H9 (cell line): Measurements from ENCODE around the gene DCTN2. TPM values are rescaled to one million over a fixed set of nuclear protein-coding genes. Genes with fewer than 3 reads are reported as not detected.
"Not testable (repeated sequence)": the region's sequence is repeated elsewhere in the genome, so short reads cannot be mapped to it uniquely, and the experiment has no call there.

Experiments used
- DNase-seq: peaks from one replicate; pipeline ENCODE4 v3.0.0-alpha.2; 2017
- H2AFZ ChIP-seq: one replicate; pipeline ENCODE4 v1.6.1; 2013; ENCODE audit warnings: mild to moderate bottlenecking, low read length, control low read depth, moderate library complexity
- H2AK5ac ChIP-seq: 2 replicates; pipeline ENCODE4 v1.6.1; 2013; ENCODE audit warnings: low read length, control low read depth, mixed read lengths; ENCODE audit not compliant: insufficient read length
- H2BK120ac ChIP-seq: one replicate; pipeline ENCODE4 v1.6.1; 2013; ENCODE audit warnings: low read depth, mild to moderate bottlenecking, low read length, control low read depth, inconsistent platforms; ENCODE audit not compliant: poor library complexity, severe bottlenecking
- H2BK12ac ChIP-seq: 2 replicates; pipeline ENCODE4 v1.6.1; 2013; ENCODE audit warnings: low read length, control low read depth, mixed read lengths, low read depth; ENCODE audit not compliant: insufficient read length
- H2BK15ac ChIP-seq: 2 replicates; pipeline ENCODE4 v1.6.1; 2013; ENCODE audit warnings: low read depth, low read length, control low read depth
- H2BK20ac ChIP-seq: one replicate; pipeline ENCODE4 v1.6.1; 2013; ENCODE audit warnings: low read depth, mild to moderate bottlenecking, low read length, control low read depth, inconsistent platforms; ENCODE audit not compliant: poor library complexity, severe bottlenecking
- H2BK5ac ChIP-seq: 2 replicates; pipeline ENCODE4 v1.6.1; 2013; ENCODE audit warnings: low read length, control low read depth, mixed read lengths; ENCODE audit not compliant: insufficient read length
- H3K14ac ChIP-seq: 2 replicates; pipeline ENCODE4 v1.6.1; 2013; ENCODE audit warnings: low read length, control low read depth; ENCODE audit not compliant: insufficient read depth
- H3K18ac ChIP-seq: 2 replicates; pipeline ENCODE4 v1.6.1; 2013; ENCODE audit warnings: low read depth, mild to moderate bottlenecking, mixed read lengths, low read length, control low read depth; ENCODE audit not compliant: insufficient read length
- H3K23ac ChIP-seq: 2 replicates; pipeline ENCODE4 v1.6.1; 2013; ENCODE audit warnings: low read length, control low read depth, mixed read lengths, low read depth; ENCODE audit not compliant: insufficient read length
- H3K23me2 ChIP-seq: 2 replicates; pipeline ENCODE4 v1.6.1; 2013; ENCODE audit warnings: low read depth, mild to moderate bottlenecking, mixed read lengths, low read length, control low read depth; ENCODE audit not compliant: insufficient read length, poor library complexity, severe bottlenecking
- H3K27ac ChIP-seq: 2 replicates; pipeline ENCODE4 v1.5.1; 2013; ENCODE audit warnings: low read length, control low read depth, mixed read lengths, low read depth; ENCODE audit not compliant: insufficient read length
- H3K27me3 ChIP-seq: 2 replicates; pipeline ENCODE4 v1.6.1; 2013; ENCODE audit warnings: low read length, control low read depth, inconsistent platforms; ENCODE audit not compliant: insufficient read depth
- H3K4ac ChIP-seq: 2 replicates; pipeline ENCODE4 v1.6.1; 2013; ENCODE audit warnings: low read depth, mild to moderate bottlenecking, control low read depth, inconsistent platforms, low read length, moderate library complexity
- H3K4me1 ChIP-seq: 2 replicates; pipeline ENCODE4 v1.6.1; 2013; ENCODE audit warnings: low read length, control low read depth, inconsistent platforms; ENCODE audit not compliant: insufficient read depth
- H3K4me2 ChIP-seq: 2 replicates; pipeline ENCODE4 v1.6.1; 2013; ENCODE audit warnings: low read length, control low read depth, mixed read lengths; ENCODE audit not compliant: insufficient read length, insufficient read depth
- H3K56ac ChIP-seq: 2 replicates; pipeline ENCODE4 v1.6.1; 2013; ENCODE audit warnings: low read depth, mild to moderate bottlenecking, mixed read lengths, low read length, control low read depth; ENCODE audit not compliant: insufficient read length
- H3K79me1 ChIP-seq: 2 replicates; pipeline ENCODE4 v1.6.1; 2013; ENCODE audit warnings: low read depth, mild to moderate bottlenecking, moderate library complexity, low read length, control low read depth, inconsistent platforms; ENCODE audit not compliant: insufficient read depth, poor library complexity, severe bottlenecking
- H3K79me2 ChIP-seq: 2 replicates; pipeline ENCODE4 v1.6.1; 2013; ENCODE audit warnings: low read length, control low read depth, inconsistent platforms; ENCODE audit not compliant: insufficient read depth
- H3K9ac ChIP-seq: 2 replicates; pipeline ENCODE4 v1.6.1; 2013; ENCODE audit warnings: low read length, control low read depth, mixed read lengths; ENCODE audit not compliant: insufficient read length; ENCODE audit errors: extremely low read depth
- H3K9me3 ChIP-seq: one replicate; pipeline ENCODE4 v1.6.1; 2013; ENCODE audit warnings: low read depth, low read length, inconsistent platforms; ENCODE audit not compliant: control insufficient read depth
- H3T11ph ChIP-seq: one replicate; pipeline ENCODE4 v1.6.1; 2013; ENCODE audit warnings: mild to moderate bottlenecking, low read length, control low read depth, inconsistent platforms
- H4K20me1 ChIP-seq: one replicate; pipeline ENCODE4 v1.6.1; 2013; ENCODE audit not compliant: control insufficient read depth, insufficient read length, insufficient read depth
- H4K5ac ChIP-seq: 2 replicates; pipeline ENCODE4 v1.6.1; 2013; ENCODE audit warnings: low read depth, mild to moderate bottlenecking, mixed read lengths, low read length, control low read depth; ENCODE audit not compliant: insufficient read length
- H4K8ac ChIP-seq: replicated peaks from 2 replicates; pipeline ENCODE4 v1.6.1; 2013; ENCODE audit warnings: low read length, control low read depth, mixed read lengths, low read depth; ENCODE audit not compliant: insufficient read length
- H4K91ac ChIP-seq: 2 replicates; pipeline ENCODE4 v1.6.1; 2013; ENCODE audit warnings: low read depth, mild to moderate bottlenecking, moderate library complexity, mixed read lengths, low read length, control low read depth; ENCODE audit not compliant: insufficient read length
- H3K27ac Mint-ChIP-seq, 3 experiments: 2 replicates in 2 of 3; 3 replicates in 1 of 3; pipeline ENCODE4 v1.8.0; 2020 to 2021; ENCODE audit warnings: mixed read lengths in 3 of 3, mild to moderate bottlenecking in 1 of 3, moderate library complexity in 1 of 3
- H3K27me3 Mint-ChIP-seq: 2 replicates; pipeline ENCODE4 v1.8.0; 2021; ENCODE audit warnings: low read depth, mild to moderate bottlenecking, moderate library complexity, mixed read lengths
- H3K36me3 Mint-ChIP-seq, 3 experiments: 2 replicates in 2 of 3; 3 replicates in 1 of 3; pipeline ENCODE4 v1.8.0; 2020 to 2021; ENCODE audit warnings: low read depth in 3 of 3, mixed read lengths in 3 of 3; ENCODE audit not compliant: insufficient read depth in 1 of 3
- H3K4me1 Mint-ChIP-seq, 2 experiments: 2 replicates each; pipeline ENCODE4 v1.8.0; 2020; ENCODE audit warnings: mixed read lengths in 2 of 2
- H3K4me3 Mint-ChIP-seq, 2 experiments: 2 replicates in 1 of 2; 3 replicates in 1 of 2; pipeline ENCODE4 v1.8.0; 2020 to 2021; ENCODE audit warnings: mild to moderate bottlenecking in 2 of 2, mixed read lengths in 2 of 2, moderate library complexity in 1 of 2
- H3K9me3 Mint-ChIP-seq, 2 experiments: 2 replicates in 1 of 2; 3 replicates in 1 of 2; pipeline ENCODE4 v1.8.0; 2020; ENCODE audit warnings: mild to moderate bottlenecking in 2 of 2, mixed read lengths in 2 of 2, moderate library complexity in 1 of 2
- CTCF ChIP-seq: fragments of 200-600 bp; sonication (generic); conservative IDR thresholded peaks from 3 replicates; pipeline ENCODE4 v1.8.0; 2021; ENCODE audit warnings: antibody characterized with exemption, mild to moderate bottlenecking
- WGBS: extraction: QIAGEN DNeasy Blood & Tissue Kit; methylation state at CpG from one replicate; pipeline ENCODE4 v1.1.7; 2013; ENCODE audit warnings: missing lambda C conversion rate, low lambda C conversion rate, mixed read lengths; ENCODE audit not compliant: insufficient read length; ENCODE audit errors: extremely low coverage; 5-methylcytosine and 5-hydroxymethylcytosine counted together
- total RNA-seq: library from RNA; stranded (reverse); gene quantifications from 2 replicates; pipeline ENCODE4 v1.2.1, GENCODE V29; 2021

Gene DCTN2
- total RNA-seq, 1 experiment from 2014 or later, result 97.7 TPM

- Histone ChIP-seq H2BK12ac (no peak overlapping the region), H3K4me1 (peaks cover 5% of the 10 kb centered on the region; the same call in 1 of the 2 replicates), H3K27me3 (no peaks in the 10 kb centered on the region), H2BK5ac (no peak overlapping the region), H3K23me2 (peaks cover 16% of the 10 kb centered on the region), H4K8ac (no peak overlapping the region), H2BK15ac (no peak overlapping the region), H3K4ac (no peak overlapping the region), H3K4me2 (peak overlapping the region; percentile 58), H3T11ph (no peak overlapping the region), H3K9me3 (no peaks in the 10 kb centered on the region), H2AK5ac (no peak overlapping the region), H3K56ac (no peak overlapping the region), H2AFZ (no peak overlapping the region), H3K14ac (no peak overlapping the region), H3K79me1 (peaks cover 8% of the 10 kb centered on the region), H2BK120ac (no peak overlapping the region), H2BK20ac (no peak overlapping the region), H4K20me1 (no peaks in the 10 kb centered on the region), H4K5ac (no peak overlapping the region), H4K91ac (no peak overlapping the region), H3K79me2 (peaks cover 3% of the 10 kb centered on the region; the same call in 1 of the 2 replicates), H3K27ac (peak overlapping the region; percentile 36), H3K23ac (no peak overlapping the region), H3K9ac (peak overlapping the region; percentile 20), H3K18ac (no peak overlapping the region)
- H3K27ac Mint-ChIP-seq, result peak overlapping the region; percentile 7 to 92 (median 73); a peak in 5 of 7 replicates
- no peak for DNase-seq
- TF ChIP-seq CTCF, result no peak
- H3K4me1 Mint-ChIP-seq, result peaks cover 15 to 20% of the 10 kb centered on the region in 2 experiments
- no peaks in the 10 kb centered on the region for H3K27me3 Mint-ChIP-seq
- H3K9me3 Mint-ChIP-seq, result no peaks in the 10 kb centered on the region
- H3K36me3 Mint-ChIP-seq, result peaks cover 0 to 10% (median 5%) of the 10 kb centered on the region in 3 experiments; a peak in 5 of 7 replicates
- no CpG with 5 or more reads among the region's 2 CpGs for WGBS
- H3K4me3 Mint-ChIP-seq, result peak overlapping the region; percentile 84 to 93
Observed at GRCh38 chr12:57590479-57590863, 43.5 kb upstream of the DCTN2 start.

- H3K27me3 Mint-ChIP-seq, H2AFZ ChIP-seq: not testable (repeated sequence)
- WGBS, result no CpG with 5 or more reads among the region's 15 CpGs
Observed at GRCh38 chr12:57588951-57589610, 42.1 kb upstream of the DCTN2 start.

More at GRCh38 chr12:57588951-57589610, 42.1 kb upstream of the DCTN2 start:
- H2BK20ac ChIP-seq, H3K14ac ChIP-seq, H2BK5ac ChIP-seq, H3K27me3 ChIP-seq, H3K18ac ChIP-seq, H3K4me2 ChIP-seq, DNase-seq, H3K23ac ChIP-seq, H3K4ac ChIP-seq, H3K4me3 Mint-ChIP-seq, H3K79me1 ChIP-seq, H3K4me1 ChIP-seq, H4K8ac ChIP-seq, H3K79me2 ChIP-seq, H3K9me3 ChIP-seq, H3K27ac Mint-ChIP-seq, H2BK15ac ChIP-seq, H3T11ph ChIP-seq, H3K9me3 Mint-ChIP-seq, H3K56ac ChIP-seq, H4K91ac ChIP-seq, H2AK5ac ChIP-seq, H3K27ac ChIP-seq, H3K9ac ChIP-seq, H2BK120ac ChIP-seq, H4K5ac ChIP-seq, H2BK12ac ChIP-seq, H4K20me1 ChIP-seq: not testable (repeated sequence)
- Mint-ChIP-seq H3K36me3 (peaks cover 3 to 13% (median 12%) of the 10 kb centered on the region in 3 experiments; a peak in 6 of 7 replicates), H3K4me1 (peaks cover 15 to 20% of the 10 kb centered on the region in 2 experiments)
- H3K23me2 ChIP-seq, result peaks cover 16% of the 10 kb centered on the region
